Stimulated activated CD8-positive, alpha-beta memory T cell treated with anti-CD3 and anti-CD28 coated beads, Interleukin-15, amount 100 ng/mL, for 48 hours (primary cell): ENCODE results near the gene LGALS7B.
"Not testable (repeated sequence)": the region's sequence is repeated elsewhere in the genome, so short reads cannot be mapped to it uniquely, and the experiment has no call there.

ENCODE experiments used
- DNase-seq, 2 donors: peaks; one replicate each; pipeline ENCODE4 v3.0.0-alpha.2; 2020; ENCODE audit warnings: low read depth in 2 of 2

The LGALS7B gene

GRCh38 chr19:38788478-38789243 lies at the start of gene LGALS7B:
LGALS7B (plus strand) TSS chr19:38789200; CDS start chr19:38789227, 27 bp downstream.
- no peak for DNase-seq

- no peak for DNase-seq
Measured at GRCh38 chr19:38739440-38740256, 49.4 kb upstream of the LGALS7B start.

- no peak for DNase-seq
Measured at GRCh38 chr19:38740257-38740592, 48.8 kb upstream of the LGALS7B start.

- DNase-seq, result no peak
Measured at GRCh38 chr19:38740932-38741331, 48.1 kb upstream of the LGALS7B start.

GRCh38 chr19:38741670-38742069 lies 47.3 kb upstream of the LGALS7B start:
- no peak for DNase-seq

- no peak for DNase-seq
Measured at GRCh38 chr19:38742296-38742695, 46.7 kb upstream of the LGALS7B start.

- DNase-seq, result no peak
Measured at GRCh38 chr19:38742906-38743305, 46.1 kb upstream of the LGALS7B start.

GRCh38 chr19:38743394-38744297 lies 45.4 kb upstream of the LGALS7B start:
- no peak for DNase-seq

- no peak for DNase-seq
Measured at GRCh38 chr19:38744298-38744681, 44.7 kb upstream of the LGALS7B start, which contains the start of gene CAPN12. CAPN12 (minus strand) TSS chr19:38744474; CDS start chr19:38744165, 309 bp downstream.

- no peak for DNase-seq
Measured at GRCh38 chr19:38744874-38745273, 44.1 kb upstream of the LGALS7B start.

- no peak for DNase-seq
Measured at GRCh38 chr19:38745316-38745715, 43.7 kb upstream of the LGALS7B start.

- DNase-seq, result not testable (repeated sequence)
Measured at GRCh38 chr19:38753783-38754182, 35.2 kb upstream of the LGALS7B start.

- DNase-seq, result not testable (repeated sequence)
Measured at GRCh38 chr19:38754196-38754595, 34.8 kb upstream of the LGALS7B start.

- DNase-seq, result no peak
Measured at GRCh38 chr19:38759590-38760003, 29.4 kb upstream of the LGALS7B start.

- not testable (repeated sequence) for DNase-seq
Measured at GRCh38 chr19:38760805-38761517, 28.0 kb upstream of the LGALS7B start.

GRCh38 chr19:38761884-38762389 lies 27.1 kb upstream of the LGALS7B start:
- not testable (repeated sequence) for DNase-seq

GRCh38 chr19:38763795-38764220 lies 25.2 kb upstream of the LGALS7B start:
- DNase-seq, result no peak

- DNase-seq, result no peak
Measured at GRCh38 chr19:38765214-38765613, 23.8 kb upstream of the LGALS7B start.

- DNase-seq, result no peak
Measured at GRCh38 chr19:38766276-38767047, 22.5 kb upstream of the LGALS7B start.

GRCh38 chr19:38769635-38770211 lies 19.3 kb upstream of the LGALS7B start:
- peak; percentile 81 to 82 for DNase-seq
